Measurements from ENCODE around the gene AKNA. TPM values are rescaled to one million over a fixed set of nuclear protein-coding genes. Genes with fewer than 3 reads are reported as not detected.
A peak's percentile ranks its signal among the peaks of the same experiment; 100 is the strongest.

The AKNA gene
- total RNA-seq, 1 experiment from 2014 or later, result 20.6 TPM

GRCh38 chr9:114348906-114349482 lies 38.8 kb downstream of the AKNA start:
- Histone ChIP-seq H3K4me1 (ENCODE audit: control insufficient read depth in 1 of 2, insufficient read depth in 2 of 2, low read length in 2 of 2) (peaks cover 11 to 15% of the 10 kb centered on the region in 2 experiments; a peak in 3 of 4 replicates), H2AFZ (ENCODE audit: low read depth, low read length, poor library complexity, severe bottlenecking) (no peak overlapping the region), H3K9me3 (ENCODE audit: control insufficient read depth in 1 of 2, insufficient read depth in 1 of 2, low read depth in 1 of 2, low read length in 2 of 2) (no peaks in the 10 kb centered on the region), H4K20me1 (ENCODE audit: insufficient read depth) (no peaks in the 10 kb centered on the region), H3K4me3 (replicated peaks in 1 of 2; ENCODE audit: low read depth in 1 of 2, low read length in 2 of 2) (no peak overlapping the region), H3K27ac (ENCODE audit: low read depth, low read length) (0 out of 2 replicates have a peak overlapping the region, but pooled peaks have one; percentile 15), H3K4me2 (ENCODE audit: low read length) (peak overlapping the region; percentile 63), H3K79me2 (ENCODE audit: insufficient read depth, low read length) (no peaks in the 10 kb centered on the region), H3K9ac (ENCODE audit: low read length) (no peak overlapping the region), H3K36me3 (ENCODE audit: control insufficient read depth in 1 of 2, insufficient read depth in 2 of 2, low read length in 2 of 2) (peaks cover 0 to 3% of the 10 kb centered on the region in 2 experiments; a peak in 1 of 4 replicates), H3K27me3 (ENCODE audit: insufficient read depth, low read length) (no peaks in the 10 kb centered on the region), H3K9me2 (ENCODE audit: insufficient read depth) (no peaks in the 10 kb centered on the region)
- DNase-seq (ENCODE audit: low read depth, low spot score) (peak; percentile 36), ATAC-seq (peak; percentile 89)
- POLR2A ChIA-PET, result no interaction called here
- TF ChIP-seq RAD21 (IDR thresholded peaks at IDR 0.05; ENCODE audit: low read depth) (no peak), SP1 (IDR thresholded peaks at IDR 0.05; ENCODE audit: low read depth) (peak; percentile 7; the same call in 1 of the 2 replicates), EGR1 (IDR thresholded peaks at IDR 0.05; ENCODE audit: low read depth) (peak; percentile 79), SRF (IDR thresholded peaks at IDR 0.05; ENCODE audit: low read depth) (0 out of 2 replicates have a peak, but pooled peaks have one; percentile 32), CEBPB (IDR thresholded peaks at IDR 0.05; ENCODE audit: low read depth) (0 out of 2 replicates have a peak, but pooled peaks have one; percentile 44), SIN3A (IDR thresholded peaks at IDR 0.05; ENCODE audit: low read depth) (no peak), POLR2A (IDR thresholded peaks at IDR 0.05; ENCODE audit: borderline replicate concordance, extremely low read depth, insufficient read depth, insufficient read length) (no peak), JUND (IDR thresholded peaks at IDR 0.05) (peak; percentile 51), POLR2AphosphoS5 (IDR thresholded peaks at IDR 0.05; ENCODE audit: low read depth, low read length) (0 out of 2 replicates have a peak, but pooled peaks have one; percentile 26), FOSL1 (IDR thresholded peaks at IDR 0.05; ENCODE audit: low read depth) (peak; percentile 42; the same call in 1 of the 2 replicates)
- TF ChIP-seq, protein P1, sequence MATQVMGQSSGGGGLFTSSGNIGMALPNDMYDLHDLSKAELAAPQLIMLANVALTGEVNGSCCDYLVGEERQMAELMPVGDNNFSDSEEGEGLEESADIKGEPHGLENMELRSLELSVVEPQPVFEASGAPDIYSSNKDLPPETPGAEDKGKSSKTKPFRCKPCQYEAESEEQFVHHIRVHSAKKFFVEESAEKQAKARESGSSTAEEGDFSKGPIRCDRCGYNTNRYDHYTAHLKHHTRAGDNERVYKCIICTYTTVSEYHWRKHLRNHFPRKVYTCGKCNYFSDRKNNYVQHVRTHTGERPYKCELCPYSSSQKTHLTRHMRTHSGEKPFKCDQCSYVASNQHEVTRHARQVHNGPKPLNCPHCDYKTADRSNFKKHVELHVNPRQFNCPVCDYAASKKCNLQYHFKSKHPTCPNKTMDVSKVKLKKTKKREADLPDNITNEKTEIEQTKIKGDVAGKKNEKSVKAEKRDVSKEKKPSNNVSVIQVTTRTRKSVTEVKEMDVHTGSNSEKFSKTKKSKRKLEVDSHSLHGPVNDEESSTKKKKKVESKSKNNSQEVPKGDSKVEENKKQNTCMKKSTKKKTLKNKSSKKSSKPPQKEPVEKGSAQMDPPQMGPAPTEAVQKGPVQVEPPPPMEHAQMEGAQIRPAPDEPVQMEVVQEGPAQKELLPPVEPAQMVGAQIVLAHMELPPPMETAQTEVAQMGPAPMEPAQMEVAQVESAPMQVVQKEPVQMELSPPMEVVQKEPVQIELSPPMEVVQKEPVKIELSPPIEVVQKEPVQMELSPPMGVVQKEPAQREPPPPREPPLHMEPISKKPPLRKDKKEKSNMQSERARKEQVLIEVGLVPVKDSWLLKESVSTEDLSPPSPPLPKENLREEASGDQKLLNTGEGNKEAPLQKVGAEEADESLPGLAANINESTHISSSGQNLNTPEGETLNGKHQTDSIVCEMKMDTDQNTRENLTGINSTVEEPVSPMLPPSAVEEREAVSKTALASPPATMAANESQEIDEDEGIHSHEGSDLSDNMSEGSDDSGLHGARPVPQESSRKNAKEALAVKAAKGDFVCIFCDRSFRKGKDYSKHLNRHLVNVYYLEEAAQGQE (IDR thresholded peaks at IDR 0.05; ENCODE audit: low read depth), result no peak
- TF ChIP-seq, protein P2, sequence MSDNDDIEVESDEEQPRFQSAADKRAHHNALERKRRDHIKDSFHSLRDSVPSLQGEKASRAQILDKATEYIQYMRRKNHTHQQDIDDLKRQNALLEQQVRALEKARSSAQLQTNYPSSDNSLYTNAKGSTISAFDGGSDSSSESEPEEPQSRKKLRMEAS (IDR thresholded peaks at IDR 0.05), result no peak
- no TSS peak for BruUV-seq (replicated peaks)
- RAD21 ChIA-PET (ENCODE audit: low non-redundant PET in 1 of 2, low total read pairs in 2 of 2, uncharacterized antibody in 2 of 2, unreplicated experiment in 2 of 2), result no interaction called here
- intact Hi-C loops (cut with micrococcal nuclease), result no loop called here
- CTCF ChIA-PET, result no interaction called here
